SK-N-SH treated with all-trans-retinoic acid at 6 μM for 48 hours (cell line): ENCODE results near the gene CHSY1.

Source experiments
- ARNTL ChIP-seq: fragments of 450-650 bp; formaldehyde crosslinking; IDR thresholded peaks from 2 replicates; pipeline ENCODE4 v1.5.0; 2020; ENCODE audit warnings: low read depth, mild to moderate bottlenecking, moderate library complexity, borderline replicate concordance
- CREB5 ChIP-seq: fragments of 250-450 bp; sonication (Bioruptor Pico); IDR thresholded peaks from 2 replicates; pipeline ENCODE4 v1.5.1; 2020; ENCODE audit warnings: low read depth, mild to moderate bottlenecking, moderate library complexity
- CSDC2 ChIP-seq: fragments of 250-450 bp; sonication (Bioruptor Pico); IDR thresholded peaks from 2 replicates; pipeline ENCODE4 v1.5.0; 2020; ENCODE audit warnings: mild to moderate bottlenecking, moderate library complexity
- PPARA ChIP-seq: fragments of 250-450 bp; sonication (Bioruptor Pico); IDR thresholded peaks from 2 replicates; pipeline ENCODE4 v1.5.0; 2020; ENCODE audit warnings: mild to moderate bottlenecking, borderline replicate concordance
- SNAI2 ChIP-seq: fragments of 250-450 bp; sonication (Bioruptor Pico); IDR thresholded peaks from 2 replicates; pipeline ENCODE4 v1.5.0; 2020; ENCODE audit warnings: mild to moderate bottlenecking, moderate library complexity
- TOX ChIP-seq: fragments of 250-450 bp; sonication (Bioruptor Pico); IDR thresholded peaks from 2 replicates; pipeline ENCODE4 v1.8.0; 2021; ENCODE audit warnings: mild to moderate bottlenecking, moderate library complexity, borderline replicate concordance
- TSHZ2 ChIP-seq: fragments of 250-450 bp; sonication (Bioruptor Pico); IDR thresholded peaks from 2 replicates; pipeline ENCODE4 v1.5.0; 2020; ENCODE audit warnings: mild to moderate bottlenecking, moderate library complexity
- ZFP30 ChIP-seq: fragments of 450-650 bp; formaldehyde crosslinking; IDR thresholded peaks from 2 replicates; pipeline ENCODE4 v1.5.0; 2022; ENCODE audit warnings: mild to moderate bottlenecking, moderate library complexity
- ZNF70 ChIP-seq: fragments of 450-650 bp; formaldehyde crosslinking; IDR thresholded peaks from 2 replicates; pipeline ENCODE4 v1.5.0; 2020; ENCODE audit warnings: mild to moderate bottlenecking, moderate library complexity
- ZNF8 ChIP-seq: fragments of 450-650 bp; formaldehyde crosslinking; IDR thresholded peaks from 2 replicates; pipeline ENCODE4 v1.5.0; 2020; ENCODE audit warnings: mild to moderate bottlenecking, moderate library complexity

GRCh38 chr15:101167753-101168462 is 83.9 kb downstream of the CHSY1 start:
- TF ChIP-seq CSDC2 (CRISPR knock-in tag) (no peak), CREB5 (CRISPR knock-in tag) (no peak), ARNTL (CRISPR knock-in tag) (no peak), ZNF8 (no peak), TSHZ2 (CRISPR knock-in tag) (no peak), ZNF70 (CRISPR knock-in tag) (no peak), SNAI2 (CRISPR knock-in tag) (no peak), ZFP30 (CRISPR knock-in tag) (no peak), PPARA (no peak), TOX (CRISPR knock-in tag) (no peak)
